Ishikawa (cell line): ENCODE data around the gene LLGL2.

Source experiments
- CEBPB ChIP-seq: IDR thresholded peaks from 2 replicates; pipeline ENCODE4 v1.6.1; 2012
- EGR1 ChIP-seq: IDR thresholded peaks from 2 replicates; pipeline ENCODE4 v1.6.1; 2012
- EP300 ChIP-seq: IDR thresholded peaks from 2 replicates; pipeline ENCODE4 v1.6.1; 2012; ENCODE audit warnings: borderline replicate concordance
- MAX ChIP-seq: IDR thresholded peaks from 2 replicates; pipeline ENCODE4 v1.6.1; 2012
- REST ChIP-seq: IDR thresholded peaks from 2 replicates; pipeline ENCODE4 v1.6.1; 2012; ENCODE audit warnings: low read depth, mild to moderate bottlenecking
- TAF1 ChIP-seq: IDR thresholded peaks from 2 replicates; pipeline ENCODE4 v1.6.1; 2012; ENCODE audit warnings: low read depth, mild to moderate bottlenecking
- TCF12 ChIP-seq: IDR thresholded peaks from 2 replicates; pipeline ENCODE4 v1.6.1; 2012; ENCODE audit warnings: low read depth
- TEAD4 ChIP-seq: IDR thresholded peaks from 2 replicates; pipeline ENCODE4 v1.6.1; 2012
- USF1 ChIP-seq: IDR thresholded peaks from 2 replicates; pipeline ENCODE4 v1.6.1; 2012
- ZBTB7A ChIP-seq: IDR thresholded peaks from 2 replicates; pipeline ENCODE4 v1.6.1; 2012; ENCODE audit warnings: low read depth

GRCh38 chr17:75561927-75562603 lies 36.6 kb downstream of the LLGL2 start:
- TF ChIP-seq CEBPB (no peak), EGR1 (no peak), EP300 (no peak), ZBTB7A (no peak), TCF12 (no peak), TEAD4 (no peak), MAX (no peak), USF1 (no peak), TAF1 (no peak), REST (no peak)
